Fibroblast of skin of right biceps (primary cell): ENCODE results near the gene SLC36A1.
"Not testable (repeated sequence)": the region's sequence is repeated elsewhere in the genome, so short reads cannot be mapped to it uniquely, and the experiment has no call there.

ENCODE experiments used
- DNase-seq: peaks from one replicate; pipeline ENCODE4 v3.0.0-alpha.2; 2013

Gene SLC36A1

GRCh38 chr5:151447174-151448037, at the start of gene SLC36A1:
SLC36A1 (plus strand) TSS chr5:151447603; CDS start chr5:151458793, 11,190 bp downstream.
- DNase-seq, result peak; percentile 89

DNA sequence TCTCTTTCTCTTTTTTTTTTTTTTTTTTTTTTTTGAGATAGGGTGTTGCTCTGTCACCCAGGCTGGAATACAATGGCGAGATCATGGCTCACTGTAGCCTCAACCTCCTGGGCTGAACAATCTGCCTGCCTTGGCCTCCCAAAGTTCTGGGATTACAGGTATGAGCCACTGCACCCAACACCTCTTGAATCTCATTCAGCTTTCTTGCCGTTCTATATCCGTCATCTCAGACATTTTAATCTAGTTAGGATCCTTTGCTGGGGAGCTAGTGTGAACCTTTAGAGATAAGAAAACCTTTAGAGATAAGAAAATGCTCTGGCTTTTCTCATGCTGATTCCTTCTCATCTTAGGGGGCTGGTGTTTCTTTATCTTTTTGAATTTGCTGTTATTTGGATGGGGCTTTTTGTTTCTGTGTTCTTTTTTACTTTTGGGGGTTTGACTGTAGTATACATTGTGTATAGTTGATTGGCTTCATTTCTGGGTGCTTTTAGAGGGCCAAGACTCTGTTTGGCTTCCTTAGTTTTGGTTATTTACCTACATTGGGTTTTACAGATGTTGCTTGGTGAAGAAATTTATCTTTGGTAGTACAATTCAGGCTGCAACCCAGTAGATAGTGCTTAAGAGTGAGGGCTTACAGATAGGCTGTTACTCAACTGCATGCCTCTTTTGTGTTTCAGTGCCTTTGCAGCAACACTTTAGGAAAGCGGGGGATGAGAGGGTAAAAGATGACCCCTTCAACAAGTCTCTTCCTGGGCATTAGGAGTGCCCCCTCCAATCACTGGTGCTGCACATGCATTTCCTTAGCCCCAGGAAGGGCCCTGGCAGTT, 41.9 kb upstream of the SLC36A1 start:
- no peak for DNase-seq

DNA sequence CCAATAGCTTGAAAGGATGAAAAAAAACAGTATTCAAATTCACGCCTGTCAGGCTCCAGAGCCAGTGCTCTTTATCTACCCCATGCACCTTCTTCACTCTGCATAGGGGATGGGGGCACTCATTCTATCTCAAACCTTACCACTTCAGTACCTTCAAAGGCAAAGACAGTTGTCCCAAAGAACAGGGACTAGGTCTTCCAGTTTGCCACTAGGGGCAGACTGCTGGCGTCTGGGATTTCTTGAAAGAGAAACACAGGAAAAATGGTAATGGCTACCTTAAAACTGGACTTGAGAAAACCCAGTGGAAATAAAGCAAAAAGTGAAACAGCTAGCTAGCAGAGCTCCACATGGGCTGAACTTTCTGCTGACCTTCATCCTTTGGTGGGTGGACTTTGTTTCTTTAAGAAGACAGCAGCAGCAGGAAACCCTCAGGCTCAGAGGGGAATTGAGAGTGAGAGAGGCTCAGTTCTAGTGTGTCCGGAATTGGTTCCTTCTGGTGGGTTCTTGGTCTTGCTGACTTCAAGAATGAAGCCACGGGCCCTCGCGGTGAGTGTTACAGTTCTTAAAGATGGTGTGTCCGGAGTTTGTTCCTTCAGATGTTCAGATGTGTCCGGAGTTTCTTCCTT, 41.0 kb upstream of the SLC36A1 start:
- no peak for DNase-seq

DNA sequence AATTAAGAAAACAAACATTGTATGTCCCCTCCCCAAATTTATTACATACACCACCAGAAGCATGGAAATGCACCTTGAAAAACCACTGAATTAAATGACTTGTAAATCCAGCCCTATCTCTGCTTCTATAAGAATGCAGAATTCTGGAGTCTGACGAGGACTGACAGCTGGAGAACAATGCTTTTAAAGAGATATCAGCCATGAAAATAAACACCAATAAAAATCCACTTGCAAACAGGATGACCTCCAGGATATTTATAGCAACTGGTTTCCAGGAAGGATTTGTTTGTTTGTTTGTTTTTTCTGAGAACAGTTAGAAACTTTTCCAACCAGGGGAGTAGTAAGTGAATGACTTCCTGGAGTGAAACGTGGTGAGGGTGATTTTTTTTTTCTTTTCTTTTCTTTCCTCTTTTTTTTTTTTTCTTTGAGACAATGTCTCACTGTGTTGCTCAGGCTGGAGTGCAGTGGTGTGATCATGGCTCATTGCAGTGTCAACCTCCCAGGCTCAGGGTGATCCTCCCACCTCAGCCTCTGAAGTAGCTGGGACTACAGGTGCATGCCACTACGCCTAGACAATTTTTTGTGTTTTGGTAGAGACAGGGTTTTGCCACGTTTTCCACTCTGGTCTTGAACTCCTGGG, 38.7 kb upstream of the SLC36A1 start:
- no peak for DNase-seq

- DNase-seq, result no peak
These were observed 33.6 kb upstream of the SLC36A1 start for GRCh38 chr5:151413800-151414199.

DNA sequence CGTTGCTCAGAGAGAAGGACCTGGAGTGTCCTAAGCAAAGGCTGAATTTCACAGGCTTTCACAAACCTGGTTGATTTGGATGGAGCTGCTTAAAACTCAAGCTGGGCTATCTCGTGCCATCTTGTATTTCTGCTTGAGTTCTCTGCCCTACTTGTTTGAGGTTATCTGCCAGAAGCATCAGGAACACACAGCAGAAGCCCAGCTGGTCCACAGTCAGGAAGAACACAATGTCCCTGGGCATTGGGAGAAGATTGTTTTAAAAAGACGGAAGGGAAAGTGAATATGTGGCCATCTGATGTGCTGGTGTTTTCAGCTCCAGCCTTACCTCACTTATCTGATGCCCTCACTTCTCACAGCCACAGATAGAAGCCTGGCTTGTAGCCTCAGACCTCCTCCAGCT, 32.9 kb upstream of the SLC36A1 start:
- DNase-seq, result no peak

- DNase-seq, result no peak
These were observed 29.7 kb upstream of the SLC36A1 start for GRCh38 chr5:151417712-151418111.

DNA sequence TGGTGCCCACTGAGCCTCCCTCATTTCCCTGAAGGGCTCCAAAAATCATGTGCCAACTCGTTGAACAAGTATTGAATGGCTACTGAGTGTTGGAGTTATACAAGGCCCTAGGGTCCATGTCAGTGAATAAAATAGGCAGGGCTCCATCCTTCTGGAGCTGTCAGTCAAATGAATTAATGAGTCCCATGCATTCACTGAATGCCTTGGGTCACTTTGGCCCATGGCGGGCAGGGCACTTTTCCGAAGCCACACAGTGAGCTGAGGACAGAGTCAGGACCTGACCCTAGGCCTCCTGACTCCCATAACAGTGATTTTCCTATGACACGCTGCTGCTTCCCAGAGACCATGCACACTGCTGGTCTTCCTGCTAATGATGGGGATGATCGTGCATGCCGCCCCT, 27.3 kb upstream of the SLC36A1 start:
- no peak for DNase-seq

- DNase-seq, result no peak
These were observed 22.4 kb upstream of the SLC36A1 start for GRCh38 chr5:151424892-151425523.

DNA sequence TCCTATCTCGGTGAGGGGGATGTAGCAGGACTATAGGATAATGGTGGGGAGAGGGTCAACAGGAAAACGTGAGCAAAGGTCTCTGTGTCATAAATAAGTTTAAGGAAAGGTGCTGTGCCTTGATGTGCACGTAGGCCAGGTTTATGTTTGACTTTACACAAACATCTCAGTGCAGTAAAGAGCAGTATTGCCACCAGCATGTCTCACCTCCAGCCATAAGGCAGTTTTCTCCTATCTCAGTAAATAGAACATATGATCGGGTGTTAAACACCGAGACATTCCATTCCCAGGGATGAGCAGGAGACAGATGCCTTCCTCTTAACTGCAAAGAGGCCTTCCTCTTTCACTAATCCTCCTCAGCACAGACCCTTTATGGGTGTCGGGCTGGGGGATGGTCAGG, 21.1 kb upstream of the SLC36A1 start:
- DNase-seq, result not testable (repeated sequence)

GRCh38 chr5:151427258-151427657, 20.1 kb upstream of the SLC36A1 start:
- DNase-seq, result no peak

DNA sequence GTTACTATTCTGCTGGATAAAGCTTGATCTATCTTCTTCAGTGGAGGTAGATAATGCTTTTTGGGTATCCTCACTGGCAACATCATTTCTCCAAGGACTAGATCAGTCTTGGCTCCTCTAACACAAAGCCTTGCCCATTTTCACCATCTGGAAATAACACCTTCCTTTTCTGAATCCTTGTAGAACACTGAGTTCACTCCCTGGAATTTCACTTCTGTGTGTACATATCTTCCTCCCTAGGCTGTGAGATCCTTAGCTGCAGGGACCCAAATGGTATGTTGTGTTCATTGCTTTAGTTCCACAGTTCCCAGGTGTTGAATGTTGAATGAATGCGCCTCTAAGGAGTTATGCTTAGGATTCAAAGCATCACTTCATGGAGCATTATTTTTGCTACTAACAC, 16.7 kb upstream of the SLC36A1 start:
- no peak for DNase-seq

GRCh38 chr5:151431666-151432065, 15.7 kb upstream of the SLC36A1 start:
- DNase-seq, result no peak

GRCh38 chr5:151432210-151432609, 15.2 kb upstream of the SLC36A1 start:
- DNase-seq, result no peak

- DNase-seq, result no peak
These were observed 12.7 kb upstream of the SLC36A1 start for GRCh38 chr5:151434570-151435237.

DNA sequence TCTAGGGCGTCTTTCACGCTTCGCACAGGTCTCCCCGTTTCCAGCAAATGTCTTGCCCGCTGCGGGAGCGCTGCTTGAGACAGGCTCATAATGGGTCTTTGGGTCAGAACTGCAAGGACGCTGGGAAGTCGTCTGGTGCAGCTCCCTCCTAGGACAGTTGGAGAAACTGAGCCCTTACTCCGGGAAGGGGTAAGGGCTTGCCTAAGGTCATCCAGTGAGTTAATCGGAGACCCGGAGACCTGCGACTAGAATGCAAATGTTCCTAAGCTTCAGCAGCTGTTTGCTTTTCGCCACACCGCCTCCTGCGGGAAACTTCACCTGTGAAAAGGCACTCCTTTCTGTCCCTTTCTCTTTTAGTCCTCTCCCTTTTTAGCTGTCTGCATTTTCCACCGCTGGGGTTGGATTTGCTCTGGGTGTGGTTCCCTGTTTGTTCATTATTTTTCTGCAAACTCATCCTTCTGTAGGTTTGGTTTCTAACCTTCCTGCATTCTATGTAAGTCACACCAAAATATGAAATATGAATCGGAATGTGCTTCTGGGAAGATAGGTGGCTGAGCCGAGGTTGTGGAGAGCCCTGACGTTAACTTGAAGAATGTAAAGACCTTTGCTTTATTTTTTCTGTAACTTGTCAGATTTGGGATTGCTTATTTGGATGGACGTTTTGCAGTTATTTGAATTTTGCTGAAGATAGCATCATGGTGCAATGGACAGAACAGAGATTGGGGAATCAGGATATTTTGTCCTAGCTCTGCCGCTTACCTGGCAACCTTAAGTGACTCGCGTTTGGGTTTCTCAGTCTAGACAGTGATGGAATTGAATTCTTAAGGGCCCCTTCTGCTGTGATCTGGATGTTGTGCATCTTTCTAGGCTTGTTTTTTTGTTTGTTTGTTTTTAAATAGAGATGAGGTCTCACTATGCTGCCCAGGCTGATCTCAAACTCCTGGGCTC, 909 bp downstream of the SLC36A1 start:
- DNase-seq, result no peak

DNA sequence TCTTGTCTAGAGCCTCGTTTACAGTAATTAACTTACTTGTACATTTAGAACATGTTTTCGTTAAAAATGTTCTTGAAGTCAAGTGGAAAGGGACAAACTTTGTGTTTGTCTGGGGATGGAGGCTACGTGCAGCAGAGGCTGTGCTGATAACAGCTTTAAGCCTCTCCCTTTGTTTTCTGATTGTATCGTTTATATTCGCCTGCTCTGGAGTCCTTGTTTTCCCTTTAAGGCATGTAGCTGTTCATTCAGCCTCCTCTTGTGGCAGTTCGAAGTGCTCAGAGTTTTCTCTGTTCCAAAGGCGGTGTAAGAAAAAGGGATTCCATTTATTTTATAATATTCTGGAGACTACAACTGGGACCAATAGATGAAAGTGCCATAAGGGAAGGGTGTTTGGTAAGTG, 1.9 kb downstream of the SLC36A1 start:
- DNase-seq, result no peak

DNA sequence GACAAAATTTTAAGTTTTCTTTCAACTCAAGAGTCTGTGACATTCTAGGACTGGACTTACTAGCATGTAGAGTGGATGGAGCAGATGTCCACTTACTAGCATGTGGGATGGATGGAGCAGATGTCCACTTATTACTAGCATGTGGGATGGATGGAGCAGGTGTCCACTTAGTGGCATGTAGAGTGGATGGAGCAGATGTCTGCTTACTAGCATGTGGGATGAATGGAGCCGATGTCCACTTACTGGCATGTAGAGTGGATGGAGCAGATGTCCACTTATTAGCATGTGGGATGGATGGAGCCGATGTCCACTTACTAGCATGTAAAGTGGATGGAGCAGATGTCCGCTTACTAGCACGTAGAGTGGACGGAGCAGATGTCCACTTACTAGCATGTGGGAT, 2.4 kb downstream of the SLC36A1 start:
- no peak for DNase-seq

DNA sequence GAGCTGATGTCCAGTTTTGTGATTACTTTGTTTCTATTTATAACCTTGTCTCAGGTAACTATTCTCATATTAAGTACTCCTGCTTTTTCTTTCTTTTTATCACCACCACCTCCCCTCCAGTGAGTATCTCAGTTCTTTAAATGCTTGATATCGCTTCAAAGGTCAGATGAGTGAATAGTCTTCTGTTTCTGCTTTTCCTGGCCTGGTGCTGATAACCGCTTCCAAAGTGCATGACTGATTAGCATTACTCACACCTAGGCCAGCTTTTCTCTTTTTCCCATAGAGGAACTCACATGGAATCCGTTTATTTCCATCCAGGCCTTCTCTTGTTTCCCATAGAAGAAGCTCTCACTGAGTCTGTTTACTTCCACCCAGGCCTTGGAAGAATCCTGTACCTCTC, 3.2 kb downstream of the SLC36A1 start:
- no peak for DNase-seq

DNA sequence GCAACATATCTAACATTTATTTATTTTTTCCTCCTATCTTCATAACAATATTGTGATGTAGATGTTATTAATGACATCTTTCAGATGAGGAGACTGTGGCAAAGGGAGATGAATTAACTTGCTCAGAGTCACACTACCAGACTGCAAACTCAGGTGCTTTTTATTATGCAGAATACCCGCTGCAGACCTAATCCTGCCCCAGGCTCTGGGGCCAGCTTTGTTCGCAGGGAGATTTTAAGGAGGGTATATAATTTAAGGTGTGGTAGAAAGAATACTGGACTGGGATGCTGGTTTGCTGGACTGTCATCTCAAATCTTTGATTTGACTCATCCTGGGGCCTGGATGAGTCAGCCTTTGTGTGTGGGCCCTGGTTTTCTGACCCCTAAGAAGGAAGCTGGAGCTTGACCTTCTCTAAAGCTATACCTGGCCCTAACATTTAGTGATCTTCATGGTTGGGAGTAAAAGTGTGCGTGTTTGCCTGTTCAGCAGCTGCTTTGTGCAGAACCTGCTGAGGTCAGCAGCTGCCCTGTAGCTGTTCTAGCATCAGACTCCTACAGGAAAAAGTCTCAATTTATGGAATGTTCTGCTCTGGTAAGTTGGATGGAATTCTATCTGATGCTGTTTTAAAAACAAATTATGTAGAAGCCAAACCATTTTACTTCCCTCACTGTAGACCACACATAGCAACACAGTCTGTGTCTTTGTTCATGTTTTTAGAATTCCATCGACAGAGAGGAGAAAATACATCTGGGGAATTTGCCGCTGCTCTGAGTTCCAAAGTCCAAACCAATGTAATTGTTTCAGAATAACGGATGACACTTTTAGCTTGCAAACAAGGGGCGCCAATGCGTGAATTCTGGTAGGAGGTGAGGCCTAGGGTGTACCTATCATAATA, 4.5 kb downstream of the SLC36A1 start:
- DNase-seq, result peak; percentile 18
